Nephron progenitor cell (in vitro differentiated cells): ENCODE measurements around the gene PHYKPL.

Experiments used
- DNase-seq: peaks from one replicate; pipeline ENCODE4 v3.0.0; 2021
- H3K27ac Mint-ChIP-seq: 2 replicates; pipeline ENCODE4 v1.8.0; 2021; ENCODE audit warnings: mild to moderate bottlenecking, moderate library complexity, mixed read lengths
- H3K27me3 Mint-ChIP-seq: 2 replicates; pipeline ENCODE4 v1.8.0; 2021; ENCODE audit warnings: mild to moderate bottlenecking, low read depth, mixed read lengths; ENCODE audit not compliant: poor library complexity
- H3K36me3 Mint-ChIP-seq: 2 replicates; pipeline ENCODE4 v1.8.0; 2021; ENCODE audit warnings: low read depth, mixed read lengths
- H3K4me1 Mint-ChIP-seq: 2 replicates; pipeline ENCODE4 v1.8.0; 2021; ENCODE audit warnings: mixed read lengths
- H3K4me3 Mint-ChIP-seq: 2 replicates; pipeline ENCODE4 v1.8.0; 2021; ENCODE audit warnings: mild to moderate bottlenecking, moderate library complexity, mixed read lengths
- H3K9me3 Mint-ChIP-seq: 2 replicates; pipeline ENCODE4 v1.8.0; 2021; ENCODE audit warnings: mild to moderate bottlenecking, moderate library complexity, mixed read lengths
- TF ChIP-seq, protein P1 (sequence below): fragments of 200-600 bp; sonication (generic); IDR thresholded peaks from 2 replicates; pipeline ENCODE4 v1.5.0; 2021; ENCODE audit warnings: antibody characterized with exemption

PHYKPL gene

DNA sequence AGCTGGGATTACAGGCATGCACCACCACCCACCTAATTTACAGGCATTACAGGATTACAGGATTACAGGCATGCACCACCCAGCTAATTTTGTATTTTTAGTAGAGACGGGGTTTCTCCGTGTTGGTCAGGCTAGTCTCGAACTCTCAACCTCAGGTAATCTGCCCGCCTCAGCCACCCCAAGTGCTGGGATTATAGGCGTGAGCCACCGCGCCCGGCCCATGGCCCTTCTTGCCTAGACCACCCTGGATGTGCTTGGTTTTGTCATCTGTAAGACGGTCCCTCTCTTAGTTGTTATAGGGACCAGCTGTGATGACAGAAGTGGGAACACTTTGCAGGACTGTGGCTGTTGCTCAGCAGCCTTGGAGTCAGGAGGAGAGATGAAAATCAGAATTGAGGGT, 3.5 kb upstream of the PHYKPL start:
- no peak for DNase-seq
- Mint-ChIP-seq H3K4me1 (peaks cover 51% of the 10 kb centered on the region), H3K27ac (peak overlapping the region; percentile 17), H3K4me3 (no peak overlapping the region), H3K27me3 (peaks cover 11% of the 10 kb centered on the region), H3K36me3 (peaks cover 3% of the 10 kb centered on the region), H3K9me3 (no peaks in the 10 kb centered on the region)
- TF ChIP-seq, protein P1, sequence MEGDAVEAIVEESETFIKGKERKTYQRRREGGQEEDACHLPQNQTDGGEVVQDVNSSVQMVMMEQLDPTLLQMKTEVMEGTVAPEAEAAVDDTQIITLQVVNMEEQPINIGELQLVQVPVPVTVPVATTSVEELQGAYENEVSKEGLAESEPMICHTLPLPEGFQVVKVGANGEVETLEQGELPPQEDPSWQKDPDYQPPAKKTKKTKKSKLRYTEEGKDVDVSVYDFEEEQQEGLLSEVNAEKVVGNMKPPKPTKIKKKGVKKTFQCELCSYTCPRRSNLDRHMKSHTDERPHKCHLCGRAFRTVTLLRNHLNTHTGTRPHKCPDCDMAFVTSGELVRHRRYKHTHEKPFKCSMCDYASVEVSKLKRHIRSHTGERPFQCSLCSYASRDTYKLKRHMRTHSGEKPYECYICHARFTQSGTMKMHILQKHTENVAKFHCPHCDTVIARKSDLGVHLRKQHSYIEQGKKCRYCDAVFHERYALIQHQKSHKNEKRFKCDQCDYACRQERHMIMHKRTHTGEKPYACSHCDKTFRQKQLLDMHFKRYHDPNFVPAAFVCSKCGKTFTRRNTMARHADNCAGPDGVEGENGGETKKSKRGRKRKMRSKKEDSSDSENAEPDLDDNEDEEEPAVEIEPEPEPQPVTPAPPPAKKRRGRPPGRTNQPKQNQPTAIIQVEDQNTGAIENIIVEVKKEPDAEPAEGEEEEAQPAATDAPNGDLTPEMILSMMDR = no peak

DNA sequence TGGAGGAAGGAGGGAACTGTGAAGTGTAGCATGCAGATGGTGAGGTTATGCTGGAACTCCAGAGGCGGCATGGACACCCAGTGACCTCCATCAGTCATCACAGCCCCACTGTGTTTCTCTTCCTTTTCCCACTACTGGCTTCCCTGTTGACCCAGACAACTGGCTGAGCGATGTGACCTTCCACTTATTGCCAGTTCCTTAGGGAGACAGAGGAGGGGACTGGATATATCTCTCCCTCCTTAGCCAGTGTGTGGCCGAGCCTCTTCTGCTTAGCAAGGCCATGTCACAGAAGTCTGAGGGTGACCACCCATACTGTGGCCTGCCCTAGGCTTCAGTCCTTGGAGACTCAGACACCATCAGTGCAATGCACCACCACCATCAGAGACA, 3.0 kb upstream of the PHYKPL start:
- TF ChIP-seq, protein P1 = no peak
- H3K27me3 Mint-ChIP-seq = peaks cover 11% of the 10 kb centered on the region
- no peak overlapping the region for H3K4me3 Mint-ChIP-seq
- peaks cover 51% of the 10 kb centered on the region for H3K4me1 Mint-ChIP-seq
- no peaks in the 10 kb centered on the region for H3K9me3 Mint-ChIP-seq
- no peak for DNase-seq
- H3K36me3 Mint-ChIP-seq = peaks cover 9% of the 10 kb centered on the region
- no peak overlapping the region for H3K27ac Mint-ChIP-seq

DNA sequence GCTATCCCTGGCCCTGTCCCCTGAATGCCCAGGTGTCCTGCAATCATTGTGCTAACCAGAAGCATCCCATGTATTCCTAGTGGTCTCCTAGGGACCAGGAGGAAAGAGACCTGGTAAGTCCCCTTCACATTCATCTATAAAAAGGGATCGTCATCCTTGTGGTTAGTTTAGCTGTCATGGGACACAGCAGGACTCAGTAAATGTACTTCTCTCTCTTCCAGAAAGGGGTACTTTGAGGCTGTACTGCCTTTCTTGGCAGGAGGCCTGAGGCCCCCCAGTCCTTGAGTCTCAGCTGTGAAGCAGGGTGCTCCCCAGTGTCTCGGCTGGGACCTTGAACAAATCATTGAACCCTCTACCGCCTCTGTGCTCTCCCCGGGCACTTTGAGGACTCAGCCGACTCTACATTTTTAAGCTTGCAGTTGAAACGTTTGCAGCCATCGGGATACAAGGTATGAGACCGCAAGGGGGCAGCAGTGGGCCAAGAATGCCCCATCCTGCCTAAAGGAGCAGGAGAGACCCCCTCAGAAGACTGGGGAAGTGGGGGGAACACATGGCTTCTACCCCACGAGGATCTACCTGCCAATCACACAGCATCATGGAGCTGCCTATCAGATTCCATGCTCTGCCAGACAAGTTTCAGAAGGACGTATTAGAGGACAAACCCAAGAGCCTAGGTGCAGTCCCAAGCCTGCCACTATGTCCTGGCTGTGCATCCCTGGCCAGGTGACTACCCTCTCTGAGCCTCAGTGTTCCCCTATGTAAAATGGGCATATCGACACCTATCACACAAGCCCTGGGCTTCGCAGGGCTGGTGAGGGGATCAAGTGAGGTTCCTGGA, 2.4 kb upstream of the PHYKPL start:
- H3K9me3 Mint-ChIP-seq = no peaks in the 10 kb centered on the region
- TF ChIP-seq, protein P1 = peak; percentile 80
- H3K27me3 Mint-ChIP-seq = peaks cover 11% of the 10 kb centered on the region
- peak; percentile 92 for DNase-seq
- H3K36me3 Mint-ChIP-seq = peaks cover 12% of the 10 kb centered on the region
- H3K4me3 Mint-ChIP-seq = no peak overlapping the region
- H3K27ac Mint-ChIP-seq = no peak overlapping the region
- peaks cover 55% of the 10 kb centered on the region for H3K4me1 Mint-ChIP-seq

DNA sequence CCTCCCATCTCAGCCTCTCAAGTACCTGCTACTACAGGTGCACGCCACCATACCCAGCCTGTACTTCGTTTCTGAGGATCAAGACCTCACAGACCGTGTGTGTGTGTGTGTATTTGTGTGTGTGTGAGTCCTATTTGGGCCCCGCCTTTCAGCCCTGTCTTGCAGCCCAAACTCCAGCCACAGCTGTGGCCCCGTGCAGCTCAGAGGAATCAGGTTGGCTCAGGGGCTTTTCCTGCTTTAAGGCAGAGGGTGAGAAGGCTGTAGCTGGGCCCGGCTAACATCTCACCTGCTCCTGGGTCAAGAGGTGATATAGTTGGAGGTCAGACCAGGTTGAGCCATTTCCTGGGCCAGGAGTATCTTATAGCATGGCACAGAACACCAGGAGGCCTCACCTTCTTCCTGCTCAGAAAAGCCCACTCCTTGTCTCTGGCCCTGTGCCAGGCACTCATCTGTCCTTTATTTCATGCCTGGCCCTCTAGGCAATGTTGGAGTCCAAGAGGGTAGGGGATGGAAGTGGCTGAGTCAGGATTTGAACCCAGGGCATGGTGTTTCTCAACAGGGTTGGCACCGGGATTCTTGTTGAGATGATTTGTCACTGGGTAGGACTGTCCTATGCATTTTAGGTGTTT, 1.6 kb upstream of the PHYKPL start:
- Mint-ChIP-seq H3K27ac (no peak overlapping the region), H3K27me3 (peaks cover 11% of the 10 kb centered on the region), H3K9me3 (no peaks in the 10 kb centered on the region), H3K4me3 (no peak overlapping the region), H3K36me3 (peaks cover 20% of the 10 kb centered on the region), H3K4me1 (peaks cover 57% of the 10 kb centered on the region)
- TF ChIP-seq, protein P1 = no peak
- DNase-seq = no peak

DNA sequence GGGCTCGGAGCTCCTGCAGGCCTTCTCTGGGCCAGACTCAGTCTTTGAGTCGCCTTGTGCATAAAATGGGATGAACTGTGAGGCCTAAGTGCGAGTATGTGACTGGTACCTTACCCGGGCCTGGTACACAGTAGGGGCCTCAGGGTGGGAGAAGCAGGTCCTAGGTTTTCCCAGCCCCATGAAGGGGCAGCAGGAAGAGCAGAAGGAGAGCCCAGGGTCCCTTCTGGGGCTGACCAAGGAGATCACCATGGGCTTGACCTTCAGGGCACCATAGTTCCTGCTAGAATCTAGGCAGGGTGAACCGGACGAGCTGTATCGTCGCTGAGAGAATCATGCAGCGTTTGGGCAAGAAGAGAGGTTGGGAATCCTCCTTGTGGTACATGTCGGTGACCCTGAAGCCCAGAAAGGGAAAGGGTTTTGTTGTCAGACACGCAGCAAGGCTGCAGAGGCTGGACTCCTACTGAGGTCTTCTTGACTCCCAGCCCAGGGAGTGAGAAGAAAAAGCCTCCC, 373 bp upstream of the PHYKPL start:
- peak overlapping the region; percentile 69 for H3K4me3 Mint-ChIP-seq
- peaks cover 51% of the 10 kb centered on the region for H3K4me1 Mint-ChIP-seq
- H3K27ac Mint-ChIP-seq = no peak overlapping the region
- peaks cover 32% of the 10 kb centered on the region for H3K36me3 Mint-ChIP-seq
- no peak for DNase-seq
- no peaks in the 10 kb centered on the region for H3K9me3 Mint-ChIP-seq
- TF ChIP-seq, protein P1 = no peak
- peaks cover 11% of the 10 kb centered on the region for H3K27me3 Mint-ChIP-seq
